CD4-positive, alpha-beta T cell treated with Interleukin-4 for 1 hour (primary cell): ENCODE measurements around the gene SGMS1.
"Not testable (repeated sequence)": the region's sequence is repeated elsewhere in the genome, so short reads cannot be mapped to it uniquely, and the experiment has no call there.

Experiments used
- DNase-seq, 2 donors: peaks; one replicate each; pipeline ENCODE4 v3.0.0-alpha.2; 2020 to 2022

Gene SGMS1

DNA sequence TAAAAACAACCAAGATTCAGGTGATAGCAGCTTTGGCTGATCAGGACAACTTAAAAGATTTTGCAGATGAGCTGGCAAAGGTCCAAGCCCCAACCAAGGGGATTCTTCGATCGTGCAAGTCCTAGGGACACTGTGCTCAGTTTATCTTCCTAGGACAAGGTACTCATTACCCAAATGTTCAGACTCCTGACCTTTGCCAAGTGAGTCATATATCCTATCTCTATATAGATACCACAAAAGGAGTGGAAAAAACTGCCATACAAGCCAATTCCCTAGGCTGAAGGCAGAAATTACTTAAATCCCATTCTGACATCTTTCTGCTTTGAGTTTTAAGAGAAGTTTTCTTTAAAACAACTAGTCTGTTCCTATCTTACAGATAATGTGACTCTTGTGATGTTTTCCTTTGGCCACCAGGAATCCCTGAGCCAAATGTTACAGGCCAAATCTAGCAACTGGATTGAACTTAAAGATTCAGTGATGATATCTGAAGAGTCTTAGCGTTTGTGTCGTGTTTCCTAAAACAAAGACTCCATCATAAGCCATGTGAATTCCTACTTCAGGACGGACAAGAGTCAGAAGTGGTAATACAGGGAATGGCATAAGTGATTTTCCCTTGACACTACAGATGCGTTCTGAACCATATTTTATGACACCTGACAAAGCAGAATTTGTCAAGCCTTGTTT is 229.8 kb downstream of the SGMS1 start:
- DNase-seq: no peak

DNA sequence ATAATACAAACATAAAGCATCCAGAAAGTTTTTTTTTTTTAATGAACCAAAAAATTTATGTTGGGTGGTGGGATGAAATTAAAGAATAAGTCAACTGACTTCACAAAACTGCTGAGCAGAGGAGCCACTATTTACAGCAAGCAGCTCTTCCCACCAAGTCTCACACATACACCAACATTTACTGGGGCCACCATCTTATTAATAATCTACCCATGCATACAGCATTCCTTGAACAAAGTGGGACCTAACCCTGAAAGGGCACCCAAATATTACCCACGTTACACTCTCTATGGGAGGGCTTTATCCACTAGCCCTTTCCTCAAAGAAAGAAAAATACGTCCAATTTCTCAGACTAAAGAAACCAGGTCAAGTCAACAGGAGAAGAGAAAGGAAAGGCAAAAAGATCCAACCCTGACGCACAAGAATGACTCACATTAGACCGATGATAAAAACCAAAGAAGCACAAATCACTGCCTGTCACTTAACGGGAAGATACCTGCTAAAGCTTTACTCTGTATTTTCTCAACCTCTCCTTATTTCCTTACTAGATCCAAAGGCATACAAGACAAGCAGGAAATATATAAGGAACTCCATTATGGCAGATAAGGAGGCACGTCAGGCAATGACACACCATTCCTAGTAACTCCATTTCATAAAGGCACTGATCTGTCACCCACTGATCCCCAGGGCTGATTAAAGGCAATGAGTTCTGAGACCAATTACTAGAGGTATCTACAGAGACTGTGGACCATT is 230.6 kb downstream of the SGMS1 start:
- no peak for DNase-seq

DNA sequence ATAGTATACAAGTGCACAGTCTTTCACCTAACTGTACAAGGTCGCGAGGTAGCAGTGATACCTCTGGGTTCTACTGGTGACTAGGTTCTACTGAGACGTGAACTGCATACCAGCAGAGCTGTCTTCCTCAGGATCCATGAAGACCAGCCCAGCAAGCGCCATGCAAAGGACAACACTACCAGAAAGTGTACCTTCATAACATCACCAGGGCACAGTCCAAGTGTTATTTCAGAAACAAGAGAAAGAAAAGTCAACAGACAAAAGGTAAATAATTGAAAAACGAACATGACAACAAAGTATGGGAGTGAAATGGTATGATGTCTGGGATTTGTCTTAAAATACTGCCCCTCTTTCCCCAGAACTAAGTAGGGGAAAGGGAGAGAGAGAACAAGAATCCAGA is 231.3 kb downstream of the SGMS1 start:
- no peak for DNase-seq

DNA sequence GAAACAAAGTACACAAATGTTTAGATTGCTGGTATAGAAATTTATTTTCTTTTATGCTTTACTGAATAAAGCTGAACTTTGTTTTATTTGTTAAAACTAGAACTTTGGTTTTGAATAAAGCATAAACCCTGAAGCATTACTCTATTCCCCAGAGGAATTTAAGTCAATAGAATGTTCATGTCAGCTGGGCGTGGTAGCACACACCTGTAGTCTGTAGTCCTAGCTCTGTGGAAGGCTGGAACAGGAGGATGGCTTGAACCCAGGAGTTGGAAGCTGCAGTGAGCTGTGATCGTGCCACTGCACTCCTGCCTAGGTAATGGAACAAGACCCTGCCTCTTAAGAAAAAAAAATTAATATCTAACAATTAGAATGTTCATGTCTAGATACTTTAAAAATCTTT is 233.5 kb downstream of the SGMS1 start:
- no peak for DNase-seq

DNA sequence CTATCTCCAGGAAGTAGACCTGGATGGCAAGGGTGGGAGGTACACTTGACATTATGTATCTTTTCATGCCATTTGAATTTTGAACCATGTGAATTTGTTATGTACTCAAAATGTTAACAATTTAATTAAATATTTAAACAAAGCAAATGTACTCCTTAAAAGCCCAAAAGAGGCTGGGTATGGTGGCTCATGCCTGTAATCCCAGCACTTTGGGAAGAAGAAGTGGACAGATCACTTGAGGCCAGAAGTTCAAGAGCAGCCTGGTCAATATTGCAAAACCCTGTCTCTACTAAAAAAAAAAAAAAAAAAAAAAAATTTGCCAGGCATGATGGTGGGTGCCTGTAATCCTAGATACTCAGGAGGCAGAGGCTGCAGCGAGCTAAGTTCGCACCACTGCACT is 235.6 kb downstream of the SGMS1 start:
- no peak for DNase-seq

DNA sequence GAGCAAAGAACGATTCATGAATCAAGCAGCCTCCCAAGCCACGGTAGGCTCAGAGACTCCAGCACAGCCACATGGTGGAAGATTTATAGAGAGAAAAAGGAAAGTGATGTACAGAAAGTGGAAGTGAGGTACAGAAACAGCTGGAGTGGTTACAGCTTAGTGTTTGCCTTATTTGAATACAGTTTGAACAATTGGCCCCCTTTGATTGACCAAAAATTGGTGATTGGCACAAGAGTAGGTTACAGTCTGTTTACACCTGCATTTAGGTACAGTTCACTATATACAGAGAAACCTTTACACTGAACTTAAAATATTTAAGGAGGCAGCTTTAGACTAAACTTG is 236.1 kb downstream of the SGMS1 start:
- DNase-seq: no peak

DNA sequence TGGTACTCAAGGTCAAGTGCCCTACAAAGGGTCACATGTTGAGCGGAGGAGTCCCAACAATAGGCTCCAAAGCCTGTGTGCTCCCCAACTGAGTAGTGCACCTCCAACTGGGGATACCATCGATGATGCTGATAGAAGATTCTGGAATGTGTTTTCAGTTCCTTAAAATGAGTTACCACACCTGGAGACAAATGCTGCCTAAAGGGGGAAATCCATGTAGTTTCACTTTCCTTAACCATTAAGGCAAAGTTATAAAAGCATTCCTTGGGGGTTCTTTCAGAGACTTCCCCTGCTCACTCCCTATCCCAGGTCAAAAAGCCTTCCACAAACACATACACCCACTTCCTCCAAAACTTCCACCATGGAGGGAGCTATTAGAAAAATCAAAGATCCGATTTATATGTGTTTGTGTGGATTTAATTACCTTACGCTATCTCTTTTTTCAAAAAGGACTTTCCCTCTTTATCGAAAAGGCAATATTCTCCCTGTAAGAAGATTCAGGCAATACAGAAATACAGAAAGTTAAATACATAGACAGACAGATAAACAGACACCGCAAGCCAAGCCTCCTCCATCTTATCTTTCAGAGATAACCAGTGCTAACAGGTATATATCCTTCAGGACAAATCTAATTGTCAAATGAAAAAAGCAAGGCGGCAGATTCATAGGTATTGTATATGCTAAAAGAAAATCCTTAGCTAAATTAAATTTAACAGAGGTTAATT is 236.6 kb downstream of the SGMS1 start:
- DNase-seq: no peak

DNA sequence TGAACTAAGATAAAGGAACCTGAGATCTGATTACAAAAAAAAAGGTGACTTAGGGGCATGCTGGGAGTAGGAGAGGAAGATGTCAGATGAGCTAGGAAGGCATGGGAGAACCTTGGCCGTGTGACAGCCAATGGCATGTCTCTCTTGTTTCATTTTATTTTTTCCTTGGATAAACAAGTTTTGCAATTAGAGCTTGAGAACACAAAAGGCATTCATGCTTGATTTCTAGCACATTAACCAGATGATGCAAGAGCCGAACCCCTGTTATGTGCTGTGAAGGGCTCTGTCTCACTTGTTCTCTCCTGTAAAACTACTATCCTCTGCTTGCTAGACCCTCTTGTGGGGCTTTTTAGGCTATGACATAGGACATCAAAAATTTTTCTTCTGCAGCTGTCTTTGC is 238.1 kb downstream of the SGMS1 start:
- DNase-seq: no peak

DNA sequence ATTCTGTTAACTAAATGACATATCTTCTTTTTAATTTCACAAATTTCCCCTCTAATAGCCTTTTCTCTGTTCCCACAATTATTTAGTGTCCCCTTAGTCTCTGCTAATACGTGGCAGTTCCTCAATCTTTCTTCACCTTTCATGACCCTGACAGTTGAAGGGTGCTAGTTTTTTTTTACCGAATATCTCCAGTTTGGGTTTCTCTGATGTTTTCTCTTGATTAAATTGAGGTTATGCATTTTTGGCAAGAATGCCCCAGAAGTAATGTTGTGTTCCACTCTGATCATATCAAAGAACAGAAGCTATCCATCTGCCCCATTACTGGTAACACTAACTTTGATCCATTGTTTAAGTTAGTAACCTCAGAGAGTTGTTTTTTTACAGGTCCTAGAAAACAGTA is 238.9 kb downstream of the SGMS1 start:
- DNase-seq: no peak

DNA sequence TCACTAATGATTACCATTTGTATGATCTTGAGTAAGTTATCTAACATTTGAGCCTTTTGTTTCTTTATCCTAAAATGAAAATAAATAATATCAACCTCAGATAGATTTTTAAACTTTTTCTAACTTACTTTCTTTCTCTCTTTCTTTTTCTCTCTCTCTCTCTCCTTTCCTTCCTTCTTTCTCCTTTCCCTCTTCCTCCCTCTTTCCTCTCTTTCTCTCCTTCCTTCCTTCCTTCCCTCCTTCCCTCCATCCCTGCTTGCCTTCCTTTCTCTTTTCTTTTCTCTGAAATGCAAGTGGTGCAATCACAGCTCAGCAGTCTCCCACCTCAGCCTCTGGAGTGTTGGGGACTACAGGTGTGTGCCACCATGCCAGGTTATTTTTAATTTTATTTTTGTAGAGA is 239.5 kb downstream of the SGMS1 start:
- no peak for DNase-seq

DNA sequence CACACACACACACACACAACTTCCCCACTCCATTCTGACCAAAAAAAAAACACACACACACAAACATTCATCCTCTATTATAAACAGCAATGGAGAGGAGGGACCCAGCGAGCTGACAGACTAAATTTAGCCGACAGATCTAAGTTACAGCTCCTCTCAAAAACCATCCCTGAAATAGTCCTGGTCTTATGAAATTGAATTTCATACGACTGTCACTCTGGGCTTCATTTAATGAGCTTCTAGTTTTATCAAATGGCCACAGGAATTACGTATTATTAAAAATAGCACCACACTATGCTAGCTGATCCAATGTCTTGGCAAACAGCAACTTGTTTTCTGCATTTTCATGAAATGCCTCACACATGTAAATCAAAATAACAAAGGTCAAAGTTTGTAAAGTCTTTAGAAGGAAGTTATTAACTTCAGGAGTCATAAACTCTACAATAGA is 241.2 kb downstream of the SGMS1 start:
- no peak for DNase-seq

DNA sequence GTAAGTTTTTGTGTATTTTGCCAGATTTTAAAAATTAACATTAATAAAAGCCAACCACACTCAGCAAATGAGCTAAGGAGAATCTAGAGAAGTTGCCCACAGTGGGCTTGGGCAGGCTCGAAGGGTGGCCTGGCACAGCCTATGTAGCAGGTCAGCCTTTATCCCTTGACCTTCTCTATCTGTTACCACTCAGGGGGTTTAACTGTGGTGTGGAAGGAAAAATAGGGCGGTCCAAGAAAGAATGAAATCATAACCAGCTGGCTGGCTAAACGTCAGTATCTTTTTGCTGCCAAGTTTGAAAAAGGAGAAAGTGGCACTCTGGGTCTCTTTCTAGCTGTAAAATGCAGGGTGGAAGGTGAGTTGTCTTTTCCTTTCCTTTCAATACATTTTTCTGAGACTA is 242.1 kb downstream of the SGMS1 start:
- no peak for DNase-seq

DNA sequence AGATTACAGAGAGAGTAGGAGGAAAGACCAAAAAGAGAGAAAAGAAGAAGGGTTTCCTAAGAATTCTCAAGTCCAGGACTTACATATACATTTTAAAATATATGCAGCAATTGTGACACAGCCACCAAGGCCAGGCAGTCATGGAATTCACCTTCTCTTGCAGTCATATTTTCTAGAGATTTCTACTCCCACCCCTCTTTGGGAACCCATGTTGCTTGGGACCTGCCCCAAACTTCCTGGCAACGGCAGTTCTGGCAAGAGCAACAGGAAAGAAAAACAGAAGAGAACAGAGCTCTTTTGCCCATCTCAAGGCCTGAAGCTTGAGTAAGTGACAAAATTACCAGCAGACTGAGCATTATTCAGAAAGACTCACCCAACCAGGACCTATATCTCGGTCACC is 244.1 kb downstream of the SGMS1 start:
- DNase-seq: no peak

DNA sequence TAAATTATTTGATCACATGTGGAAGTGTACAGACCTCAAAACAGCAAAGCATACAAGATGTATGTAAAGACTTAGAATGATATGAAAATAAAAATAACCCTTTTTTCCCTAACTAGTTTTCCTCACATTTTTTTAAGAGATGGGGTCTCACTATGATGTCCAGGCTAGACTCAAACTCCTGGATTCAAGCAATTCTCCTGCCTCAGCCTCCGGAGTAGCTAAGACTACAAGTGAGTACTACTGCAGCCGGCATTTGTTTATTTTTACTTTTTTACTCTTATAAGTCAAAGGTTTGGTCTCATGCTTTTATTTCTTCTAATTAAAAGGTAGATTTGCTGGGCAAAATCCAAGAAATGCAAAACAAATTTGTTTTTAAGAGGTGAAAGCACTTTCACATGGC is 248.0 kb downstream of the SGMS1 start:
- DNase-seq: no peak

DNA sequence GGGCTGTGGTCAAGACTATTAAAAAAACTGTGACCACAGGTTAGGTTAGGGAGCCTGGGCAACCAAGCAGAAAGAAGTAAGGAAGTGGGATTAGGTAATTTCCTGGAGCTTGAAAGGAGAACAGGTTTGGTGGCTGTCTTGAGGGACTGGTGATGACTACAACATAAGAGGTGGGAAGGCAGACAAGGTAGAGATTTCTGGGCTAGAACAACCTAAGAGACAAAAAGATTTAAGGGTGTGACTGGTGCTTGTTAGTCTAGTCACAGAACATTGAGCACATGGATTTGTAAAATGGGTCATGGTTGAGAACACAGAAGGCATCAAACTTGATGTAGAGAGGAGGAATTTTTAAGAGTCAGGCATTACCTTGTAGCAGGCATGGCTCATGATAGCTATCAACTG is 248.7 kb downstream of the SGMS1 start:
- no peak for DNase-seq

DNA sequence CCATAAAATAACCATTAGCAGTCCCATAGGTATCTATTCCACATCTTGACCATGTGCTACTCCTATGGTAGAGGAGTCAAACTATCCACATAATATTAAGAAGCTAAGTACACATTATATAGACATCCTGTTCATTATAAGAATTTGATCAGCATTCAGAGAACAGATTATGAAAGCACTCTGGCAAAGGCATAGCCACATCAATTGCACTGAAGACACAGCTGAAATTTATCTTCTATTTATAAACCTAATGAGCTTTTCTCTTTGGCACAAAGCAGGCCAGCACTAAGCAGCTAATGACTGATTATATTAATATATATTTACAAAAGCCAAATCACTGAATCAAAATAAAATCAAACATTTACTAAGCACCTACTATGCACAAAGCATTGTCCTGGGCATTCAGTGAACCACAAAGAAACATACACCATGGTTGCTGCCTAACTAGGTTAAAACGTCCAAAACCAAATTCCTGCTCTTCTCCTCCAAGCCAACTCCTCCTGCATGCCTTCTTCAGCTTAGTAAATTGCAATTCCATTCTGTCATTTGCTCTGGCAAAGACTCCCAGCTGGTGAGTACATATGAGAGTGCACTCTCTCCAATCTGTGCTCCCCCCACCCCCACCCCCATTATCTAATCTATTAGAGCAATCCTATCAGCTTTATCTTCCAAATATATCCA is 249.8 kb downstream of the SGMS1 start:
- no peak for DNase-seq

DNA sequence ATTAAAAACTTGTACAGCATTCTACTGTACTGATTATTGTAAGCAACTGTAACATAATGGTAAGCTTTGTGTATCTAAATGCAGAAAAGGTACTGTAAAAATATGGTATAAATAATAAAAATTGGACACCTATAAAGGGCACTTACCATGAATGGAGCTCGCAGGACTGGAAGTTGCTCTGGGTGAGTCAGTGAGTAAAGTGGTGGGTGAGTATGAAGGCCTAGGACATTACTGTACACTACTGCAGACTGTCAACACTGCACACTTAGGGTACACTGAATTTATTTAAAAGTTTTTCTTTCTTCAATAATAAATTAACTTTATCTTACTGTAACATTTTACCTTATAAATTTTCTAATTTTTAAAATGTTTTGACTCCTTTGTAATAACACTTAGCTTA is 253.8 kb downstream of the SGMS1 start:
- DNase-seq: no peak

DNA sequence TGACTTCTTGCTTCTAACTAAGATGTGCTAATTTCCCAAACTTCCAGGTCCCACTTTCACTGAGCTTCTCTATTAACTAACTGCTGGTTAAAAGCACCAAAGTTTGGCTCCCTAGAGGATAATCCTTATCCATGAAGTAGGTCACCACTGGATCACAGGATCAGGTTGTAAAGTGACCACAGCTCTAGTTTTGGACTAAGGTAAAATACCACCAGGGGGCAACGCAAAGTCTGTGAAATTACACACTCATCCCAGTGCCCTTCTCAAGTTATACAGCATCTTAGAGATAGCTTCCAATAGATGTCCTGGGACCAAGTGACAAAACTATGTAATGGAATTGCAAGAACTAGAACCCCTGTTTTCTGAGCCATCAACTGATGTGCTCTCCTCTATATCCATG is 256.0 kb downstream of the SGMS1 start:
- peak in 1 of 2 donors; percentile 16 for DNase-seq

DNA sequence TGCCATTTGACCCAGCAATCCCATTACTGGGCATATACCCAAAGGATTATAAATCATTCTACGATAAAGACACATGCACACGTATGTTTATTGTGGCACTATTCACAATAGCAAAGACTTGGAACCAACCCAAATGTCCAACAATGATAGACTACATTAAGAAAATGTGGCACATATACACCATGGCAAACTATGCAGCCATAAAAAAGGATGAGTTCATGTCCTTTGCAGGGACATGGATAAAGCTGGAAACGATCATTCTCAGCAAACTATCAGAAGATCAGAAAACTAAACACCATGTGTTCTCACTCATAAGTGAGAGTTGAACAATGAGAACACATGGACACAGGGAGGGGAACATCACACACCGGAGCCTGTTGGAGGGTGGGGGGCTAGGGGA is 257.3 kb downstream of the SGMS1 start:
- not testable (repeated sequence) for DNase-seq

DNA sequence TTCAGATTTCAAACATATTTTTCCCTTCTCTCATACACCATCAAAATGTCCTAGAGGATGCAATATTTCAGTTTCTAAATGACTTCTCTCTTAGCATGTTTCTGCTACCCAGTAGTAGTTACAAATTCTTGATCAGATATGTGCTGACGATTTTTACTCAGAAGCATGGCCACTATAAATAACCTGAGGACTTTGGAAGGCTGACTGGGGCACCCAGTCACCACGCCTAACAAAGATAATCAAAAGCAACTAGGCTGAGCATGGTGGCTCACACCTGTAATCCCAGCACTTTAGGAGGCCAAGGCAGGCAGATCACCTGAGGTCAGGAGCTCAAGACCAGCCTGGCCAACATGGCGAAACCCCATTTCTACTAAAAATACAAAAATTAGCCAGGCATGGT is 259.0 kb downstream of the SGMS1 start:
- not testable (repeated sequence) for DNase-seq

DNA sequence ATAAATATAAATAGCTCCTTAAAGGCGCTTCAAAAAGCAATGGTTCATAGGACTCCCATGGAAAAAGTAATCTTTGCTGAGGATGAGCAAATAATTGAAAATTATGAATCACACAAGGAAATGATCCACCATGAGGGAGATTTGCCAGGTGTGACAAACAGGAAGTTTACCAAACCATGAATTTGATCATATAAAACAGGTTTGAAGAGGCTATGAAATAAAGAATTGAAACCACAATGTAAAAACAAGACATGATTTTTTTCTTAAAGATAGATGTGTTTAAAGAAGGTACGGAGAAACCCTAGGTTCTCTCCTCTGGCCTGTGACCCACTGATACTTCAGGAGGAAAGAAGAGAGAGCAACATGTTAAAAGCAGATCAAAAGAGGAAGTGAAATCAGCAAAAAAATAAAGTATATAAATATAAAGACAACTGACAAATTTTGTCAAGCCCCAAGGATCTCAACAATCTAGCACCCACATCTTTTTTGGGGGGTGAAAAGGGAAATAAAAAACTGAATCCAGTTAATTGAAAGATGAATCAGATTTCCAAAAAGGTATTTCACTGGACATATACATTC is 261.1 kb downstream of the SGMS1 start:
- DNase-seq: peak in 1 of 2 donors; percentile 32

DNA sequence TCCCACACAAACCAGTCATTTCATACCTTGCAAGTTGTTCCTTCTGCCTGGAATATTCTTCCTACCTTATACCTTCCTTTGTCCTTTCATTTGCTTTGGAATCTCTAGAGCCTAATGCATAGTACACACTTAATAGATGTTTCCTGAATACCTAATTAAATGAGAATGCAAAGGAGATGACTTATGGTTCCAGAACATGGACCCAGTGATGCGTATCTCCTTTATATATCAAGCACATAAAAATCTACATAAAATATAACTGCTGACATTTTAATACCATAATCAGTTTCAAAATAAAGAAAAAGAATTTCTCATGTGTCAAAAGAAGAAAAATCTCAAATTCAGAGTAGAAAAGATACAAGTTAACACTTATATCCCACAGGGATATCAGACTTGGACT is 261.8 kb downstream of the SGMS1 start:
- no peak for DNase-seq
